CD8-positive, alpha-beta memory T cell (primary cell): ENCODE data around the gene SCRN2. TPM values are rescaled to one million over a fixed set of nuclear protein-coding genes. Genes with fewer than 3 reads are reported as not detected.

Experiments
- CTCF ChIA-PET: fragments of 350-600 bp; sonication (Branson Sonifier 250); formaldehyde crosslinking; loops from one replicate; lab custom pipeline; 2021; ENCODE audit warnings: antibody characterized with exemption; lab: Charles Lee
- POLR2A ChIA-PET: fragments of 350-600 bp; sonication (Branson Sonifier 250); formaldehyde crosslinking; loops from one replicate; lab custom pipeline; 2021; ENCODE audit warnings: antibody characterized with exemption; lab: Charles Lee
- DNase-seq, 5 donors: peaks; one replicate each; pipeline versions ENCODE4 v3.0.0 to v3.0.0-alpha.2; 2020 to 2022; ENCODE audit warnings: mixed read lengths in 1 of 5
- H3K27ac ChIP-seq: one replicate; pipeline ENCODE4 v1.7.0; 2013; ENCODE audit warnings: low read depth, mild to moderate bottlenecking, low read length, moderate library complexity
- H3K27me3 ChIP-seq: 2 replicates; pipeline ENCODE4 v1.7.0; 2013; ENCODE audit warnings: low read length, mild to moderate bottlenecking; ENCODE audit not compliant: insufficient read depth, poor library complexity, severe bottlenecking
- H3K36me3 ChIP-seq: 2 replicates; pipeline ENCODE4 v1.7.0; 2013; ENCODE audit warnings: mild to moderate bottlenecking, low read length, moderate library complexity; ENCODE audit not compliant: insufficient read depth
- H3K4me1 ChIP-seq: 2 replicates; pipeline ENCODE4 v1.7.0; 2013; ENCODE audit warnings: mild to moderate bottlenecking, low read length, moderate library complexity; ENCODE audit not compliant: insufficient read depth
- H3K4me3 ChIP-seq: 2 replicates; pipeline ENCODE4 v1.7.0; 2013; ENCODE audit warnings: mild to moderate bottlenecking, low read length
- H3K9me3 ChIP-seq: 2 replicates; pipeline ENCODE4 v1.7.0; 2013; ENCODE audit warnings: mild to moderate bottlenecking, low read length
- H3K27ac Mint-ChIP-seq, 8 donors: one replicate each; pipeline ENCODE4 v1.8.0; 2020 to 2021; ENCODE audit warnings: mixed read lengths in 8 of 8, mild to moderate bottlenecking in 6 of 8, inconsistent platforms in 3 of 8, moderate library complexity in 3 of 8
- H3K27me3 Mint-ChIP-seq, 2 donors: one replicate each; pipeline ENCODE4 v1.8.0; 2020 to 2021; ENCODE audit warnings: mixed read lengths in 2 of 2, mild to moderate bottlenecking in 1 of 2, moderate library complexity in 1 of 2
- H3K36me3 Mint-ChIP-seq, 3 donors: one replicate each; pipeline ENCODE4 v1.8.0; 2020 to 2021; ENCODE audit warnings: mixed read lengths in 3 of 3, inconsistent platforms in 1 of 3, mild to moderate bottlenecking in 1 of 3
- H3K4me1 Mint-ChIP-seq, 3 donors: one replicate each; pipeline ENCODE4 v1.8.0; 2020 to 2021; ENCODE audit warnings: mixed read lengths in 3 of 3, inconsistent platforms in 1 of 3, mild to moderate bottlenecking in 1 of 3
- H3K4me3 Mint-ChIP-seq, 7 donors: one replicate each; pipeline ENCODE4 v1.8.0; 2020 to 2021; ENCODE audit warnings: mixed read lengths in 7 of 7, mild to moderate bottlenecking in 6 of 7, moderate library complexity in 4 of 7, inconsistent platforms in 2 of 7
- H3K9me3 Mint-ChIP-seq, 5 donors: one replicate each; pipeline ENCODE4 v1.8.0; 2020 to 2022; ENCODE audit warnings: mixed read lengths in 5 of 5, mild to moderate bottlenecking in 3 of 5, moderate library complexity in 2 of 5, inconsistent platforms in 1 of 5
- polyA plus RNA-seq: library from polyadenylated mRNA; unstranded; fragments of 300-500 nt; fragmentation: Illumina TruSeq; gene quantifications from one replicate; pipeline ENCODE4 v1.2.3, GENCODE V29; 2021
- total RNA-seq, 2 experiments: library from RNA; stranded (reverse); gene quantifications; one replicate each; pipeline ENCODE4 v1.2.3, GENCODE V29; 2021

Gene SCRN2
- total and polyA plus RNA-seq, 3 experiments from 2014 or later = 17.2 to 18.0 (median 17.3) TPM

DNA sequence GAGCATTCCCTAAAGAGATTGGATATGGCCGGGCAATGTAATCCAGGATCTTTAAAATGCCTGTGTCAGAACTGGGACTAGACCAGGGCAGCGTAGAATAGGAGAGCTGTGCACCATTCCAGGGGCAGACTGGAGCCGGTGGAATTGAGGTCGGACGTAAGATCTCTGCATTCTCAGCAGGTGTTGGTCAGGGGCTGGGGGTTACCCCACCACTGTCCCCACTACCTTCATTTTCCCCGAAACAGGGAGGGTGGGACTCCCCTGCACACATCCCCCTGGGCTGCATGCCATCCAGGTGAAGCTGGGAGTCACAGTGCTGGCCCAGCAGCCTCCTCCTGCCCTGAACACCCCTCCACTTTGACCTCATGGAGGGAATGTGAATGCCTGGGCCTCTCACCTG lies 37.3 kb downstream of the SCRN2 start:
- H3K36me3 ChIP-seq = no peaks in the 10 kb centered on the region
- Mint-ChIP-seq H3K27ac (peak overlapping the region in 1 of 8 donors; percentile 31), H3K4me3 (no peak overlapping the region), H3K36me3 (peaks cover 0 to 29% (median 11%) of the 10 kb centered on the region in 3 donors), H3K4me1 (peaks cover 0 to 3% (median 1%) of the 10 kb centered on the region in 3 donors), H3K9me3 (no peaks in the 10 kb centered on the region), H3K27me3 (no peaks in the 10 kb centered on the region)
- ChIA-PET CTCF (no interaction called here), POLR2A (no interaction called here)
- no peaks in the 10 kb centered on the region for H3K27me3 ChIP-seq
- no peaks in the 10 kb centered on the region for H3K9me3 ChIP-seq
- no peak overlapping the region for H3K27ac ChIP-seq
- no peak overlapping the region for H3K4me3 ChIP-seq
- DNase-seq = no peak
- no peaks in the 10 kb centered on the region for H3K4me1 ChIP-seq

- Mint-ChIP-seq H3K4me3 (no peak overlapping the region), H3K27me3 (peaks cover 0 to under 1% of the 10 kb centered on the region in 2 donors), H3K36me3 (peaks cover 0 to 24% (median 6%) of the 10 kb centered on the region in 3 donors), H3K27ac (no peak overlapping the region), H3K9me3 (no peaks in the 10 kb centered on the region), H3K4me1 (peaks cover 0 to 3% (median 1%) of the 10 kb centered on the region in 3 donors)
- ChIA-PET CTCF (interaction anchor here (1.2 kb wide), 1 partner anchor 28 kb away, joined by 3 read pairs; no protein-coding TSS in a partner anchor), POLR2A (no interaction called here)
- Histone ChIP-seq H3K4me1 (no peaks in the 10 kb centered on the region), H3K27me3 (no peaks in the 10 kb centered on the region), H3K36me3 (no peaks in the 10 kb centered on the region), H3K27ac (no peak overlapping the region), H3K4me3 (no peak overlapping the region), H3K9me3 (no peaks in the 10 kb centered on the region)
- no peak for DNase-seq
These were observed 37.9 kb downstream of the SCRN2 start for GRCh38 chr17:47803201-47803600.

GRCh38 chr17:47802341-47803022 lies 38.6 kb downstream of the SCRN2 start:
- Mint-ChIP-seq H3K27me3 (peaks cover 0 to 7% of the 10 kb centered on the region in 2 donors), H3K4me1 (peaks cover 0 to 3% (median 1%) of the 10 kb centered on the region in 3 donors), H3K9me3 (no peaks in the 10 kb centered on the region), H3K36me3 (peaks cover 0 to 16% (median 5%) of the 10 kb centered on the region in 3 donors), H3K4me3 (no peak overlapping the region), H3K27ac (peak overlapping the region in 1 of 8 donors; percentile 58)
- H3K4me1 ChIP-seq = no peaks in the 10 kb centered on the region
- H3K27me3 ChIP-seq = no peaks in the 10 kb centered on the region
- CTCF ChIA-PET = interaction anchor here (0.8 to 2.2 kb wide), 7 partner anchors 11 to 168 kb away, joined by 3 to 9 read pairs (median 3); no protein-coding TSS in a partner anchor
- no peak overlapping the region for H3K4me3 ChIP-seq
- H3K9me3 ChIP-seq = no peaks in the 10 kb centered on the region
- DNase-seq = peak; percentile 35 to 73 (median 46)
- POLR2A ChIA-PET = no interaction called here
- no peak overlapping the region for H3K27ac ChIP-seq
- H3K36me3 ChIP-seq = no peaks in the 10 kb centered on the region

DNA sequence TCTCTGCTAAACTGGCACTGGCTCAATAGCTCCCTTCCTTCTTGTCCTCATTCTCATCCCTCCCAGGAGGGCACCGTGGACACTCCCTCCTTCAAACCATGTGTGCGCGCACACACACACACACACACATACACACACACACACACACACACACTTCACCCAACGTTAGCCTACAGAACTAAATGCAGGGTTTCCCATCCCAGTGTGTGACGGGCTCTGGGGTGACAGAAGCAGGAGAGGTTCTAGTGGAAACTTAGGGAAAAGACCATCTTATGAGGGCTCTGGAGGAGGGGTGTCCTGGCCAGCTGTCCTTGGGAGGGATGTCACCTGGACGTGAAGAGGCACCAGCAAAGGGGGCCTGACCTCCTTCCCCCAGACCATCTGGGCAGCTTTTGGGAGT lies 39.2 kb downstream of the SCRN2 start:
- Histone ChIP-seq H3K36me3 (no peaks in the 10 kb centered on the region), H3K4me3 (no peak overlapping the region), H3K4me1 (no peaks in the 10 kb centered on the region), H3K27ac (no peak overlapping the region), H3K27me3 (no peaks in the 10 kb centered on the region), H3K9me3 (no peaks in the 10 kb centered on the region)
- Mint-ChIP-seq H3K4me3 (no peak overlapping the region), H3K36me3 (peaks cover 0 to 11% (median under 1%) of the 10 kb centered on the region in 3 donors), H3K9me3 (no peaks in the 10 kb centered on the region), H3K4me1 (peaks cover 0 to 3% (median 1%) of the 10 kb centered on the region in 3 donors), H3K27me3 (peaks cover 0 to 10% of the 10 kb centered on the region in 2 donors), H3K27ac (peak overlapping the region in 2 of 8 donors; percentile 38 to 84)
- ChIA-PET POLR2A (no interaction called here), CTCF (interaction anchor here (0.8 to 2.2 kb wide), 10 partner anchors 11 to 167 kb away, joined by 3 to 9 read pairs (median 3); no protein-coding TSS in a partner anchor)
- DNase-seq = no peak

- peaks cover 0 to 5% (median 0%) of the 10 kb centered on the region in 3 donors for H3K36me3 Mint-ChIP-seq
- no peak for DNase-seq
- no peaks in the 10 kb centered on the region for H3K9me3 Mint-ChIP-seq
- H3K27me3 Mint-ChIP-seq = peaks cover 0 to 10% of the 10 kb centered on the region in 2 donors
- CTCF ChIA-PET = interaction anchor here (0.8 to 2.2 kb wide), 7 partner anchors 10 to 167 kb away, joined by 3 to 9 read pairs (median 3); no protein-coding TSS in a partner anchor
- H3K4me1 Mint-ChIP-seq = peaks cover 0 to 3% (median 1%) of the 10 kb centered on the region in 3 donors
- no peak overlapping the region for H3K27ac Mint-ChIP-seq
- H3K27ac ChIP-seq = no peak overlapping the region
- no peak overlapping the region for H3K4me3 Mint-ChIP-seq
- no peaks in the 10 kb centered on the region for H3K4me1 ChIP-seq
- POLR2A ChIA-PET = no interaction called here
- no peak overlapping the region for H3K4me3 ChIP-seq
- H3K36me3 ChIP-seq = no peaks in the 10 kb centered on the region
- no peaks in the 10 kb centered on the region for H3K27me3 ChIP-seq
- no peaks in the 10 kb centered on the region for H3K9me3 ChIP-seq
These were observed 39.8 kb downstream of the SCRN2 start for GRCh38 chr17:47801176-47801765.

DNA sequence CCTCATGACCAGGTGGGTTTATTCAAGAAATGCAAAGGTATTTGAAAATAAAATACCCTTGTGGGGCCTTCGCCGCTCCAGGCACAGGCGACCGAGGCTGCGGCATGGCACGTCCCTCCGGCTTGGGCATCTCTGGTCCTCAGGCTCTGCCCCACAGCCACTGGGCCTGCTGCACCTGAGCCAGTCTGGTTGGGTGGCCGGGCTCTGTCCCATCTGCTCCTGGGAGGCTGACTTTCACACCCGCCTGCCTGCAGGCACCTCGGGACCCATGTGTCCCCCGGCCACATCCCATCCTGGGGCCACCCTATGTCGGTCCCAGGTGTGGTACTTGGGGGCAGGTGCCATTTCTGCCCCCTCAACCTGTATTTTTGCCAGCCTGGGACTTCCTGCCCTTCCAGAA lies 40.4 kb downstream of the SCRN2 start:
- H3K27ac Mint-ChIP-seq = no peak overlapping the region
- POLR2A ChIA-PET = no interaction called here

DNA sequence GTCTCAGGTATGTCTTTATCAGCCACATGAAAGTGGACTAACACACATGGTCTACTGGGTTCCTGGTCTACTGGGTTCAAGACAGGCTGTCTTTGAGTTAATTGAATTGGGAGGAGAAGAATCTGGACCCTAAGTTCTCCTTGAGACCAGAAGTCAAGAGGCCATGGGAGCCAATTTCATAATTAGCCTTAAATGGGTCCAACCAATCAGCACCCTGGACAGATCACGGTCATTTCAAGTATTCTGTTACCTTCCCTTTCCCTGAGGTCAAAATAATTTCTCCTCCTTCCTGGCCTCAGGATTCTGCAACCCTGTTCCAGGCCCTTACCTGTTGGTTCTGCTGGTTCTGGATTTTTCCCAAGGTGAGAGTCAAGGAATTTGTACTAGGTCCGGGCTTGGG lies 43.3 kb downstream of the SCRN2 start:
- Mint-ChIP-seq H3K27me3 (peaks cover 19 to 37% of the 10 kb centered on the region in 2 donors), H3K36me3 (no peaks in the 10 kb centered on the region), H3K4me3 (peak overlapping the region in 1 of 7 donors; percentile 15), H3K4me1 (peaks cover 0 to 3% (median 1%) of the 10 kb centered on the region in 3 donors), H3K27ac (no peak overlapping the region), H3K9me3 (no peaks in the 10 kb centered on the region)
- H3K4me1 ChIP-seq = no peaks in the 10 kb centered on the region
- no peak overlapping the region for H3K4me3 ChIP-seq
- no peaks in the 10 kb centered on the region for H3K36me3 ChIP-seq
- no peak for DNase-seq
- H3K27ac ChIP-seq = no peak overlapping the region
- POLR2A ChIA-PET = no interaction called here
- no peaks in the 10 kb centered on the region for H3K27me3 ChIP-seq
- no peaks in the 10 kb centered on the region for H3K9me3 ChIP-seq
- CTCF ChIA-PET = interaction anchor here (1.1 kb wide), 1 partner anchor 92 kb away, joined by 3 read pairs; no protein-coding TSS in a partner anchor

More for the DNA sequence above, 40.4 kb downstream of the SCRN2 start:
- no peaks in the 10 kb centered on the region for H3K9me3 ChIP-seq
- no peaks in the 10 kb centered on the region for H3K36me3 ChIP-seq
- peaks cover 0 to 3% (median 1%) of the 10 kb centered on the region in 3 donors for H3K4me1 Mint-ChIP-seq
- H3K27me3 Mint-ChIP-seq = peaks cover 0 to 10% of the 10 kb centered on the region in 2 donors
- H3K27me3 ChIP-seq = no peaks in the 10 kb centered on the region
- no peak overlapping the region for H3K27ac ChIP-seq
- peaks cover 0 to 1% (median 0%) of the 10 kb centered on the region in 3 donors for H3K36me3 Mint-ChIP-seq
- no peaks in the 10 kb centered on the region for H3K9me3 Mint-ChIP-seq
- CTCF ChIA-PET = interaction anchor here (0.8 to 2.2 kb wide), 5 partner anchors 9 to 108 kb away, joined by 3 to 9 read pairs (median 3); no protein-coding TSS in a partner anchor
- H3K4me1 ChIP-seq = no peaks in the 10 kb centered on the region
- no peak overlapping the region for H3K4me3 Mint-ChIP-seq
- no peak overlapping the region for H3K4me3 ChIP-seq
- DNase-seq = no peak

DNA sequence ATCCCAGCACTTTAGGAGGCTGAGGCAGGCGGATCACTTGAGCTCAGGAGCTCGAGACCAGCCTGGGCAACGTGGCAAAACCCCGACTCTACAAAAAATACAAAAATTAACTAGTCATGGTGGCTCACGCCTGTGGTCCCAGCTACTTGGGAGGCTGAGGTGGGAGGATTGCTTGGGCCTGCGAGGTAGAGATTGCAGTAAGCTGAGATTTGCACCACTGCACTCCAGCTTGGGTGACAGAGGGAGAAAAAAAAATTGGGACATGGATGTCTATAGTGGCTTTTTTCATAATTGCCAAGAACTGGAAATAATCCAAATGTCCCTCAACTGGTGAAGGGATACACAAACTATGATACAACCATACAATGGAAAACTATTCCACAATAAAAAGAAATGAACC lies 48.1 kb downstream of the SCRN2 start:
- no peak for DNase-seq
- Mint-ChIP-seq H3K9me3 (no peaks in the 10 kb centered on the region), H3K27me3 (peaks cover 45 to 73% of the 10 kb centered on the region in 2 donors), H3K4me1 (peaks cover 9 to 16% (median 15%) of the 10 kb centered on the region in 3 donors), H3K36me3 (no peaks in the 10 kb centered on the region), H3K27ac (no peak overlapping the region), H3K4me3 (no peak overlapping the region)
- H3K27ac ChIP-seq = no peak overlapping the region
- H3K9me3 ChIP-seq = no peaks in the 10 kb centered on the region
- peaks cover 18% of the 10 kb centered on the region for H3K27me3 ChIP-seq
- H3K4me1 ChIP-seq = peaks cover 5% of the 10 kb centered on the region
- no peaks in the 10 kb centered on the region for H3K36me3 ChIP-seq
- POLR2A ChIA-PET = no interaction called here
- H3K4me3 ChIP-seq = no peak overlapping the region
- CTCF ChIA-PET = interaction anchor here (1.2 kb wide), 1 partner anchor 60 kb away, joined by 3 read pairs; the partner anchor contains the start of gene TBX21
